HG03469 (cell line): ENCODE data around the gene FOXK1.
"Not testable (repeated sequence)": the region's sequence is repeated elsewhere in the genome, so short reads cannot be mapped to it uniquely, and the experiment has no call there.

Experiments
- ATAC-seq: cut with Tn5 transposase; IDR thresholded peaks from one replicate; pipeline ENCODE4 v1.9.1; 2021; ENCODE audit warnings: mild to moderate bottlenecking, moderate library complexity, moderate number of reproducible peaks; ENCODE audit not compliant: unreplicated experiment

Gene FOXK1

DNA sequence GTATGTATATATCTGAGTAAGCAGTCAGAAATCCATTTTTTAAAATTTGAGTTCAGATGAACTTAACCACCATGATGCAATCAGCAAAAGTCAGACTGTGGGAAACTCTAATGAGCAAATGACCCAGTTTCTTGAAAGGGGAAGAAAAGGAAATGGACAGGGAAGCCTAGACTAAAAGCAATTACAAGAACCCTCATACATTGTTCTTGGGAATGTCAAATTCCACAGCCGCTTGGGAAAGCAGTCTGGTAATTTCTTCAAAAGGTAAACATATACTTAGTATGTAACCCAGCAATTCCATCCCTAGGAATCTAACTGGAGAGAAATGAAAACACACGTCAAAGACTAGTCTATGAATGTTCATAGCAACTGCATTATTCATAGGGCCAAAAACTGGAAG, 16.4 kb upstream of the FOXK1 start:
- no peak for ATAC-seq

DNA sequence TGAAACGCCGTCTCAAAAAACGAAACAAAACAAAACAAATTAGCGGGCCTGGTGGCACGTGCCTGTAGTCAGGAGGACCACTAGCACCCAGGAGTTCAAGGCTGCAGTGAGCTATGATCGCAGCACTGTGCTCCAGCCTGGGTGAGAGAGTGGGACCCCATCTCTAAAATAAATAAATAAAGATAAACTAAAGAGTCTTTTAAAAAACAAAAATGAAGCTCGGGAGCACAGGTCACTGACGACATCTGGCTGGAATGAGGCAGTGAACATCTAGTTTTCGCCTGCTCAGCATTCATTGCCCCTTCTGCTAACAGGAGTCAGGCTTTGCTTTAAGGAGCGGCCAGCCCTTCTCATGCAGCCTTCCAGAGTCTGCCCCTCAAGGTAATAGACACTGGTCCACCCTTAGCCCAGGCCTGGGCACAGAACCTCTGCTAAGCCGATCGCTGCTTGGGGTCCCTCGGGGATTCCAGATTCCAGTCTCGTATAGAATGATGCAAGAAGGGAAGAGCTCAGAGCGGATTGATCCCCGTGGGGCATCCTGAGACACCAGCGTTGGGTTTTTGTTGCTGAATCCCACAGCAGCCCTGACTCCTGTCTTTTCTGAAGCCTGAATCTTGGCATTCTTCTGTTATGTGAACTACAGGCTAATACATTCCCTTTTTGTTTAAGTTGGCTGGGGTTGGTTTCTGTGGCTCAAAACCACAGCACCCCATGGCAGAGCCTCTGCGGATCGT, 14.2 kb upstream of the FOXK1 start:
- no peak for ATAC-seq

DNA sequence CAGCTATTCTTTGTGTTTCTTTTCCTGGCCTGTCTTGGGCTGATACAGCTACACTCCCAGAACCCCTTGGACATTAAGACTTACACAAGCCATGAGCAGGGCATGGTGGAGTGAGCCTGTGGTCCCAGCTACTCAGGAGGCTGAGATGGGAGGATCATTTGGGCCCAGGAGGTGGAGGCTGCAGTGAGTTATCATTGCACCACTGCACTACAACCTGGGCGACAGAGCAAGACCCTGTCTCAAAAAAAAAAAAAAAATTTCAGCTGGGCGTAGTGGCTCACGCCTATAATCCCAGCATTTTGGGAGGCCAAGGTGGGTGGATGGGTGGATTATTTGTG, 13.6 kb upstream of the FOXK1 start:
- ATAC-seq = no peak

DNA sequence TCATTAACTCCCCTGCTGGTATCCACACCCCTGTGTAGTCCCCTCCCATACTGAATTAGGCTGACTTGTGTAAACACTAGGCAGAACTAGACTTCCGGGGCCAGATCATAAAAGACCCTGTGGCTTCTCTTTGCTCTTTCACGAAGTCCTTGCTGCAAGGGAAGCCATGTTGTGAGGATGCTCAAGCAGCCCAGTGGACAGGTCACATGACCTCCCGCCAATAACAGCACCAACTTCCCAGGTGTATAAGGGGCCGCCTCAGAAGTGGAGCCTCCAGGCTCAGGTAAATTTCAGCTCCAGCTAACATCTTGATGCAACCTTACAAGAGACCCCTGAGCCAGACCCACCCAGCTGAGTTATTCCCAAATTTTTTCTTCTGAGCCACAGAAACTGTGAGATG, 11.3 kb upstream of the FOXK1 start:
- no peak for ATAC-seq

DNA sequence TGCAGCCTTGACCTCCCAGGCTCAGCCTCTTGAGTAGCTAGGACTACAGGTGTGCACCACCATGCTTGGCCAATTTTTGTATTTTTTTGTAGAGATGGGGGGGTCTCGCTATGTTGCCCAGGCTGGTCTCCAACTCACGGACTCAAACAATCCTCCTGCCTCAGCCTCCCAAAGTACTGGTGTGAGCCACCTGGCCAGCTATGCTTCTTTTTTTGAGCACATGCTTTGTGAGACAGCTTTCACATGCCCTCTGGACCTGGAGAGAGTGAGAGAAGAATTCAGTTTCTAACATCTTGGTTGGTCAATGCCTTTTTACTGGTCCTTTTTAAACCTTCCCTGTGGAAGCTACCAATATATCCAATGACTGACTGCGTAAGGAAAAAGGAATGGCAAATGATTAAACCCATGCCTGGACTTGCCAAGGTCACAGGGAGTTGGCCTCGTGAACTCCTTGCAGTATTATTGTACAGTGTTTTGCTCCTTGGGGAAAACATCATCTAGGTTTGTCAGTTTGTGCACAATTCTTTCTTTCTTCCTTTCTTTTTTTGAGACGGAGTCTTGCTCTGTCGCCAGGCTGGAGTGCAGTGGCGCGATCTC, 6.2 kb upstream of the FOXK1 start:
- ATAC-seq = no peak

DNA sequence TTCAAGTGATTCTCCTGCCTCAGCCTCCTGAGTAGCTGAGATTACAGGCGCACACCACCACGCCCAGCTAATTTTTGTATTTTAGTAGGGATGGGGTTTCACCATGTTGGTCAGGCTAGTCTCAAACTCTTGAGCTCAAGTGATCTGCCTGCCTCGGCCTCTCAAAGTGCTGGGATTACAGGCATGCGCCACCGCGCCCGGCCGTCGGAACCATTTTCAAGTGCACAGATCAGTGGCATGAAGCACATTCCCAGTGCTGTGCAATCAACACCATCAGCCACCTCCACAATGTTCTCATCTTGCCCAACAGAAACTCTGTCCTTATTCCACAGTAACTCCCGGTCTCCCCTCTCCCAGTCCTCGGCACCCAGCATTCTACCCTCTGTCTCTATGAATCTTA, 4.6 kb upstream of the FOXK1 start:
- ATAC-seq = not testable (repeated sequence)

DNA sequence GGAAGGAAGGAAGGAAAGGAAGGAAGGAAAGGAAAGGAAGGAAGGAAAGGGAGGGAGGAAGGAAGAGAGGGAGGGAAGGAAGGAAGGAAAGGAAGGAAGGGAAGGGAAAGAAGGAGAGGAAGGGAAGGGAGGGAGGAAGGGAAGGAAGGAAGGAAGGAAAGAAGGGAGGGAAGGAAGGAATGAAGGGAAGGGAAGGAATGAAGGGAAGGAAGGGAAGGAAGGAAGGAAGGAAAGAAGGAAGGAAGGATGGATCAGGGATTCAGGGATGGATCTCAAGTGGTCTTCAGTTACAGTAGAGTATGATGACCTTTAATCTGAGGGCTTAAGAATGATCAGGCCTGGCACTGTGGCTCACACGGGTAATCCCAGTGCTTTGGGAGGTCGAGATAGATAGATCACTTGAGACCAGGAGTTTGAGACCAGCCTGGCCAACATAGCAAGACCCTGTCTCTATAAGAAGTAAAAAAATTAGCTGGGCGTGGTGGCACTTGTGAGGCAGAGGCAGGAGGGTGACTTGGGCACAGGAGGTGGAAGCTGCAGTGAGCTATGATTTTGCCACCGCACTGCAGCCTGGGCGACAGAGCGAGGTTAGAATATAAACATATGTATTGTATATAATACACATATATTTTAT, 760 bp upstream of the FOXK1 start:
- no peak for ATAC-seq

DNA sequence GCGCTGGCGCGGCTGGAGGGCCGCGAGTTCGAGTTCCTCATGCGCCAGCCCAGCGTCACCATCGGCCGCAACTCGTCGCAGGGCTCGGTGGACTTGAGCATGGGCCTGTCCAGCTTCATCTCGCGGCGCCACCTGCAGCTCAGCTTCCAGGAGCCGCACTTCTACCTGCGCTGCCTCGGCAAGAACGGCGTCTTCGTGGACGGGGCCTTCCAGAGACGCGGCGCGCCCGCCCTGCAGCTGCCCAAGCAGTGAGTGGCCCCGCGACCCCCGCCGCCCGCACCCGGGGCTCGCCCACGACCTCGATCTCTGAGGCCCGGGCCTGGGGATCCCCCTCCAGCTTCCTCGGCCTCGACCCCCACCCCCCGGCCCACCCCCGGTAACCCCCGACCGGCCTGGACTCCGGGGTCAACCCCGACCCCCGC, 537 bp downstream of the FOXK1 start:
- ATAC-seq = peak; percentile 21

DNA sequence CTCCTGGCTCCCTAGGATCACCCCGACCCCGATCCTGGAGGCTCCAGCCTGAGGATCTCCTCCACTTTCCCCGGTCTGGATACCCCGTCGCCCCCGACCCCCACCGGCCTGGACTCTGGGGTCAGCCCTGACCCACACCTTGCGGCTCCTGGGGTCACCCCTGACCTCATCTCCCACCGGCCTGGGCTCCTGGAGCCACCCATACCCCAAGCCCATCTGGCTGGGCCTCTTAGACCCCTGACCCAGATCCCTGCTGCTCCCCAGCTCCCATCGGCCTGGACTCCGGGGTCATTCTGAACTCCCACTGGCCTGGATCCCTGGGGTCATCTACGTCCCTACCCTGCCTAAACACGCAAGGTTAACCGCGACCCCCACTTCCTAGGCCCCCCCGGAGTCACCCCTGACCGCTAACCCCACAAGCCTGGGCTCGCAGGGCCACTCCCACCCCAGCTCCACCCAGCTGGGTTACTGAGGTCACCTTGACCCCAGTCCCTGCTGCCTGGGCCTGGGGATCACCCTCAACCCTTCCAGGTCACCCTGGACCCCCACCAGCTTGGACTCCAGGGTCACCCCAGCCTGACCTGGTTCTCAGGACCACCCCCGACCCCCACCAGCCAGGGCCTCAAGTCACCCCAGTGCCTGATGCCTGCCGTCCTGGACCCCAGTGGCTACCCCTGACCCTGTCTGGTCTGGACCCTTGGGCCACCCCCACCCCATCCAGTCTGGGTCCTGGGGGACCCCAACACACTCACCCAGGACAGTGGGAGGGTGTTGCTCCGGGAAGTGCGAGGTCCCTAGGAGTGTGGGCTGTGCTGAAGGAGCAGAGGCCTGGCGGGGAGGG, 1.2 kb downstream of the FOXK1 start:
- ATAC-seq = no peak

DNA sequence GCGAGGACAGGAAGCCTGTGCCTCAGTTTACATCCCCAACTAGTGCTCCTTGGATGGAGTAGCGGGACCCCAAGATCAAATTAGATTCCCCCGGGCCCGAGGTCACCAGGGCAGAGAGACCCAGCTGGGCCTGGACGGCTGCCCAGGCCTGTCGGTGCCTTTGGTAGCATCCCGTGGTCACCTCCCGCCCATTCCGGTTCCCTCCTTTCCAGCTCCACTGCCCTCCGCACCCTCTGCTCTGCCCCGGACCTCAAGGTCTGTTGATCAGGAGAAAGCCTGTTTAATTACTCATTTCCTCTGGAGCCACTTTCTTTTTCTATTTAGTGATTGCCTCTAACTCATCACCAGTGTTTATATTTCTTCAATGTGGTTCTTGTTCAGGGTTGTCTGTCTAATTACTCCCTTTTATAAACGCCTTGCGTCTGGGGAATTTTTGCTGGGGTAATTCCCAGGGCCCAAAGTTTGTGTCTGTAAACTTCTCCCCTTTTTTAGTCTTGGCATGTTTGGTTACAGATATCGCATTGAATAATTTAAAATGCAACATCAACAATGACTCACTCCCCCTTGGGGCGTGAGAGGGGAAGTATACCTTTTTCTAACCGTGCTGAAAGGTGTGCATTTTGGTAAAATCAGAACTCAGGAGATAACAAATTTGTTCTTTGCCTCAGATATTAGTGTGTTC, 1.9 kb downstream of the FOXK1 start:
- no peak for ATAC-seq

DNA sequence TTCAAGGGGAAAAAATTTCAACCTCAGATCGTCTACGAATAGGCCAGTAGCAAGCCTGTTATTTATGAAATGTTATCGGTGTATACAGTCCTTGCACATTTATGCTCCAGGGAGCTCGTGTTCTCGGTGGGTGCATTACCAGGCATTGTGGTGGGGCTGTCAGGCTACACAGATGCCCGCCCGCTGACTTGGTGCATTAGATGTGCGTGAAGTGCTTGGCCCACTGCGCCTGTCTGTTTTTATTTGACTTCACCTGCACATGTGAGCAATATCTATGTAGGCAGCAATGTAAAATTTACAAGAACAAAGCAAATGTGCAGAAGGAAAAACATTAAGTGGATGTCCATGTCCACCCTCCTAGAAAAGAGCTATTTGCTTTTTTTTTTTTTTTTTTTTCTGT, 2.8 kb downstream of the FOXK1 start:
- no peak for ATAC-seq

DNA sequence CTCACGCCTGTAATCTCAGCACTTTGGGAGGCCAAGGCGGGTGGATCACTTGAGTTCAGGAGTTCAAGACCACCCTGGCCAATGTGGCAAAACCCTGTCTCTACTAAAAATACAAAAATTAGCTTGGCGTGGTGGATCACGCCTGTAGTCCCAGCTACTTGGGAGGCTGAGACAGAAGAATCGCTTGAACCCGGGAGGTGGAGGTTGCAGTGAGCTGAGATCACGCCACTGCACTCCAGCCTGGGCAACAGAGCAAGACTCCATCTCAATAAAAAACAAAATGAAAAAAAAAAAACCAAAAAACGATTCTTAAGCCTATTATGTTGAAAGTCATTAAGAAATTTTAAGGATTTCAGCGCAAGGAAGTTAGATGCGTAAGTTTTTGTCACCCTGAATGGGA, 3.6 kb downstream of the FOXK1 start:
- ATAC-seq = not testable (repeated sequence)

DNA sequence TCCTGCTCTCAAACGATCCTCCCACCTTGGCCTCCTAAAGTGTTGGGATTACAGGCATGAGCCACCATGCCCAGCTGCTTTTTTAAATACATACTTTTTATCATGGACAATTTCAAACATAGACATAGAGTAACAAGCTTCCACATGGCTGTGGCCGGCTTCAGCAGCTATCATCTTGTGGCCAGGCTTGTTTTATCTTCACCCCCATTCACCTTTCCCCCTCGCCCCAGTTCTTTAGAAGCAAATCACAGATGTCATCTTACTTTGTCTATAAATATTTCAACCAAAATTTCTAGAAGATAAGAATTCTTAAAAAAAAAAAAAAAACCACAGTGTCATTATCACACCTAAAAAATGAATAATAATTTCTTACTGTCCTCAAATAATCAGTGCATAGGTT, 5.9 kb downstream of the FOXK1 start:
- ATAC-seq = no peak

DNA sequence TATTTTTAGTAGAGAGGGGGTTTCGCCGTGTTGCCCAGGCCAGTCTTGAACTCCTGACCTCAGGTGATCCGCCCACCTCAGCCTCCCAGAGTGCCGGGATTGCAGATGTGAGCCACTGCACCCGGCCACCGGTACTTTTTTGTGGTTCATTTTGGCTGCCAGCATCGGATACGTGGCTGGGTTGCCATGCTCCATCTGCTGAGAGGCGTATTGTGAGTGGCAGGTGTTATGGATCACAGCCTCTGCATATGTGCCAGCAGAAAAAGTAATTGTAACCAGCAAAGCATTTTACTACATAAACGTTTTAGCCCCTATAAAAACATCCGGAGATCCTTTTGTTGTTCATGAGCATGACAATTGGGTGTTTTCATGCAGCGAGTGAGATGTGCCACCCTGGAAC, 7.1 kb downstream of the FOXK1 start:
- no peak for ATAC-seq

DNA sequence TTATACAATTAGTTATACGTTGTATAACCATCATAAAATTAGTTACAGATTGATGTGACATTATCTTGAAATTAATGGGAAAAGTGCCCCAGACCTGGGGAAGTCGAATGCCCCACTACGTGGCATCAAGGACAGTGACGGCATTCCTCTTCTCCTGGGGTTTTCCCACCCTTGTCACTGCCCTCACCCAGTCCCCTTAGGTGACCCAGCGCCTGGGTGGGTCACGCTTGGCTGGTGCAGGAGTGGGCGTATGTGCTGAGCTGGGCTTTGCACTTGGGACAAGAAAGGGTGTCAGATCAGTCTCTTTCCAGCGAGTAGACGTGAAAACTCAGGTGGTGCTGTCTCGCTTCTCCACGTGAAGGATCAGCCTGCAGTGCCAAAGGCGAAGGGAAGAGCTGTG, 7.6 kb downstream of the FOXK1 start:
- ATAC-seq = no peak

DNA sequence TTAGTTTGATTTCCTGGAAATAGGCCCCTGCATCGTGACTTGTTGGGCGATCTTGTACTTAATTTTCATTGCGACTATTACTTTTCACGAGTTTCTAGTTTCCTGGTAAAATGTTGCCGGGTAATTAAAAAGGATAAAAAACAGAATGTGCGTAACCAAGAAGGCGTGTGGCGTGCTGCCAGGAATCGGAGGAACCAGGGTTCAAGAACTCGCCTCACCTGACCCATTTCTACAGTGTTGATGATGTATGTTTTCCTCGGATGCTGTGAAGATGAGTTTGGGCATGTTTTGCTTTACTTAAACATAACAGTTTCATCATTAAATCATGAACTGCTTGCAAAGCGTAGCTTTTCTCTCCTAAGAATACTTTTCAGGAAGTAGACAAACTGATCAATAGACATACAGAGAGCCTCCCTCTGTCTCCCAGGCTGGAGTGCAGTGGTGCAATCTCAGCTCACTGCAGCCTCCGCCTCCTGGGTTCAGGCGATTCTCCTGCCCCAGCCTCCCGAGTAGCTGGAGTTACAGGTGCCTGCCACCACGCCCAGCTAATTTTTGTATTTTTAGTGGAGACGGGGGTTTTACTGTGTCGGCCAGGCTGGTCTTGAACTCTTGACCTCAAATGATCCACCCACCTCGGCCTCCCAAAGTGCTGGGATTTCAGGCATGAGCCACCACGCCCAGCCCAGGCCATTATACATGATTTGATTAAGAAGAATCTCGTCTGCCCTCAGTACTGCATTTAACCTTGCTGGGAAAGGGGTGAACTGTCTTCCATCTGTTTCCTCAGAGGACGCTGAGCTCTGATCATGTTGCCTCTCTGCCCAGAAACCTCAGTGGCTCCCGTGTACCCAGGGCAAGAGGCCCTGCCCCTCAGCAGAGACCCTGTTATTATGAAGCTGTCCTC, 9.1 kb downstream of the FOXK1 start:
- no peak for ATAC-seq

DNA sequence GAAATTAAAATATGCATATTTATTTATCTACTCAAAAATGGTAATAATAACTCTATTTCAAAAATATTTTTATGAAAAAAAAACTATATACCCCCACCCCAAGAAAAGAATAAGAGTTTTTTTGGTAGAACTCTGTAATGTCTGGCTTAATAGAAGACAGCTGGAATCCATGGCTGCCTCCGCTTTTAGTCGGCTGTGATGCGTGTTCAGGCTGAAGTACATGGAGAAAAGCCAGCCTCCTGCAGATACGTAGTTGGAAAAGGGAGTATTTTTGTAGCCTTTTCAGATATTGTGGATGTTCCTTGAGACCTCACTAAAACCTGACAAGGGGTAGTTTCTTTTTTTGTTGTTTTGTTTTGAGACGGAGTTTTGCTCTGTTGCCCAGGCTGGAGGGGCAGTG, 10.0 kb downstream of the FOXK1 start:
- no peak for ATAC-seq

DNA sequence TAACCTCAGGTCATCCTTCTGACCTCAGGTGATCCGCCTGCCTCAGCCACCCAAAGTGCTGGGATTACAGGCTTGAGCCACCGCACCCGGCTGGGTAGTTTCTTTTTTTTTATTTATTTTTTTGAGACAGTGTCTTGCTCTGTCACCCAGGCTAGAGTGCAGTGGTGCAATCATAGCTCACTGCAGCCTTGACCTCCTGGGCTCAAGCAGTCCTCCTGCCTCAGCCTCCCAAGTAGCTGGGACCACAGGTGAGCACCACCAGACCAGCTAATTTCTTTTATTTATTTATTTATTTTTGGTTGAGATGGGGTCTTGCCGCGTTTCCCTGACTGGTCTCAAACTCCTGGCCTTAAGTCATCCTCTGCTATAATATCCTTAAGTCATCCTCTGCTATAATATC, 10.5 kb downstream of the FOXK1 start:
- not testable (repeated sequence) for ATAC-seq

DNA sequence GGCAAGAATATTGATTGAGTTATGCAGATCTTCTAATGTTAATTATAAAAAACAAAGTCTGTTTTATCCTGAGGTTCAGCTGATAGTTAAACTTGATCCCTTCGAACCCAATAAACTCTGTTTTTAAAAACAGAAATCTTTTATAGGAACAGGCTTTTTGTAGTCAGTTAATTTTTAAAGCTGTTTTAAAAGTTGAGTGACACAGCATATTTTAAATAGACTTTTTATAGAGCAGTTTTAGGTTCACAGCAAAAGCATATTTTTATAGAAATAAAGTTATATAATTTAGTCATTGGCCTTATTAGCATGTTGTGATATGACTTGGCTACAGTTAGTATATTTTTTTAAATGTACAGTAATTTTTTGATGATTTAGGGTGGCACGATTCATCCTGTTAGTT, 11.1 kb downstream of the FOXK1 start:
- no peak for ATAC-seq

DNA sequence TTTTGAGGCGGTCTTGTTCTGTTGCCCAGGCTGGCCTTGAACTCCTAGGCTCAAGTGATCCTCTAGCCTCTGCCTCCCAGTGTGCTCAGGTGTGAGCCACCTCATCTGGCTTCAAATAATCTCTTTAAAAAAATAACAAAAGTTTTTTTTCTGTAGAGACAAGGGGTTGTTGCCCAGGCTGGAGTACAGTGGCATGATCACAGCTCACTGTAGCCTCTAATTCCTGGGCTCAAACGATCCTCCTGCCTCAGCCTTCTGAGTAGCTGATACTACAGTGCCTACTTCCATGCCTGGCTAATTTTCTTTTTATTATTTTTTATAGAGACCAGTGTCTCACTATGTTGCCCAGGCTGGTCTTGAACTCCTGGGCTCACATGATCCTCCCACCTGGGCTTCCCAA, 11.7 kb downstream of the FOXK1 start:
- no peak for ATAC-seq
